Mesenchymal stem cell (in vitro differentiated cells and primary cell): ENCODE results near the gene NFIB.

ENCODE experiments used
- DNase-seq: peaks from one replicate; pipeline ENCODE4 v3.0.0-alpha.2; 2013
- H2AFZ ChIP-seq: one replicate; pipeline ENCODE4 v1.6.1; 2013; ENCODE audit warnings: low read depth, mild to moderate bottlenecking, control low read depth, inconsistent platforms, low read length, moderate library complexity
- H2AK5ac ChIP-seq: 2 replicates; pipeline ENCODE4 v1.6.1; 2013; ENCODE audit warnings: low read length, moderate library complexity, mild to moderate bottlenecking, inconsistent platforms; ENCODE audit not compliant: severe bottlenecking
- H2BK120ac ChIP-seq: one replicate; pipeline ENCODE4 v1.6.1; 2013; ENCODE audit warnings: low read depth, mild to moderate bottlenecking, inconsistent platforms, low read length, moderate library complexity
- H2BK12ac ChIP-seq, 2 experiments: one replicate each; pipeline ENCODE4 v1.6.1; 2013; ENCODE audit warnings: inconsistent platforms in 2 of 2, low read length in 2 of 2, mild to moderate bottlenecking in 2 of 2, moderate library complexity in 2 of 2, control low read depth in 1 of 2
- H2BK15ac ChIP-seq: one replicate; pipeline ENCODE4 v1.6.1; 2013; ENCODE audit warnings: mild to moderate bottlenecking, low read depth, inconsistent platforms; ENCODE audit not compliant: poor library complexity, severe bottlenecking
- H2BK5ac ChIP-seq: 2 replicates; pipeline ENCODE4 v1.6.1; 2013; ENCODE audit warnings: low read depth, mild to moderate bottlenecking, low read length, control low read depth, inconsistent platforms; ENCODE audit not compliant: poor library complexity, severe bottlenecking
- H3K14ac ChIP-seq, 2 experiments: one replicate each; pipeline ENCODE4 v1.6.1; 2013; ENCODE audit warnings: inconsistent platforms in 2 of 2, low read length in 2 of 2, control low read depth in 1 of 2, mild to moderate bottlenecking in 1 of 2, moderate library complexity in 1 of 2
- H3K18ac ChIP-seq, 2 experiments: one replicate each; pipeline ENCODE4 v1.6.1; 2013; ENCODE audit warnings: inconsistent platforms in 2 of 2, low read length in 2 of 2, control low read depth in 1 of 2, low read depth in 1 of 2, mild to moderate bottlenecking in 1 of 2
- H3K23ac ChIP-seq, 2 experiments: one replicate each; pipeline ENCODE4 v1.6.1; 2013; ENCODE audit warnings: inconsistent platforms in 2 of 2, low read length in 2 of 2, mild to moderate bottlenecking in 2 of 2, moderate library complexity in 2 of 2, control low read depth in 1 of 2
- H3K27ac ChIP-seq: 2 replicates; pipeline ENCODE4 v1.5.1; 2013; ENCODE audit warnings: mild to moderate bottlenecking, moderate library complexity, low read length, control low read depth, inconsistent platforms; ENCODE audit not compliant: poor library complexity, severe bottlenecking
- H3K27me3 ChIP-seq, 2 experiments: 2 replicates each; pipeline versions ENCODE4 v1.6.1 to v1.7.0; 2013; ENCODE audit warnings: low read length in 2 of 2, mild to moderate bottlenecking in 2 of 2, moderate library complexity in 2 of 2, control low read depth in 1 of 2, inconsistent platforms in 1 of 2; ENCODE audit not compliant: control insufficient read depth in 1 of 2, insufficient read depth in 1 of 2
- H3K36me3 ChIP-seq, 2 experiments: 2 replicates each; pipeline versions ENCODE4 v1.6.1 to v1.7.0; 2013; ENCODE audit warnings: low read length in 2 of 2, control low read depth in 1 of 2, inconsistent platforms in 1 of 2, low read depth in 1 of 2, mild to moderate bottlenecking in 1 of 2; ENCODE audit not compliant: insufficient read depth in 2 of 2, control insufficient read depth in 1 of 2
- H3K4ac ChIP-seq, 2 experiments: one replicate each; pipeline ENCODE4 v1.6.1; 2013; ENCODE audit warnings: inconsistent platforms in 2 of 2, low read length in 2 of 2, mild to moderate bottlenecking in 2 of 2, moderate library complexity in 2 of 2, control low read depth in 1 of 2, low read depth in 1 of 2
- H3K4me1 ChIP-seq: 2 replicates; pipeline ENCODE4 v1.6.1; 2013; ENCODE audit warnings: low read depth, low read length, control low read depth; ENCODE audit not compliant: control insufficient read depth, insufficient read depth
- H3K4me2 ChIP-seq: 2 replicates; pipeline ENCODE4 v1.6.1; 2013; ENCODE audit warnings: low read length, mild to moderate bottlenecking, inconsistent platforms; ENCODE audit not compliant: poor library complexity, severe bottlenecking
- H3K4me3 ChIP-seq, 2 experiments: 2 replicates each; pipeline versions ENCODE4 v1.5.1 to v1.7.0; 2013; ENCODE audit warnings: low read length in 2 of 2, mild to moderate bottlenecking in 2 of 2, control low read depth in 1 of 2, low read depth in 1 of 2; ENCODE audit not compliant: insufficient read depth in 1 of 2
- H3K79me1 ChIP-seq: replicated peaks from 2 replicates; pipeline ENCODE4 v1.6.1; 2013; ENCODE audit warnings: mild to moderate bottlenecking, control low read depth, low read length, inconsistent platforms; ENCODE audit not compliant: poor library complexity, severe bottlenecking
- H3K9ac ChIP-seq: 2 replicates; pipeline ENCODE4 v1.7.0; 2013; ENCODE audit warnings: mild to moderate bottlenecking, low read length, moderate library complexity
- H3K9me3 ChIP-seq: 2 replicates; pipeline ENCODE4 v1.7.0; 2013; ENCODE audit warnings: mild to moderate bottlenecking, low read length; ENCODE audit not compliant: control insufficient read depth
- H4K8ac ChIP-seq: one replicate; pipeline ENCODE4 v1.6.1; 2013; ENCODE audit warnings: inconsistent platforms, mild to moderate bottlenecking, low read length, moderate library complexity
- H4K91ac ChIP-seq: one replicate; pipeline ENCODE4 v1.6.1; 2013; ENCODE audit warnings: mild to moderate bottlenecking, low read length, inconsistent platforms
- WGBS: methylation state at CpG from one replicate; pipeline ENCODE4 v1.1.7; 2013; ENCODE audit warnings: mixed read lengths; 5-methylcytosine and 5-hydroxymethylcytosine counted together

Gene NFIB

GRCh38 chr9:14215614-14216013 lies 98.3 kb downstream of the NFIB start:
- no peak overlapping the region for H4K91ac ChIP-seq
- peaks cover 31% of the 10 kb centered on the region for H3K79me1 ChIP-seq
- no peak overlapping the region for H3K14ac ChIP-seq
- H3K27me3 ChIP-seq, result no peaks in the 10 kb centered on the region
- H2BK12ac ChIP-seq, result no peak overlapping the region
- no peaks in the 10 kb centered on the region for H3K9me3 ChIP-seq
- no peak overlapping the region for H3K4me3 ChIP-seq
- WGBS, result no CpG with 5 or more reads among the region's 1 CpG
- peaks cover 2% of the 10 kb centered on the region for H3K4me1 ChIP-seq
- H3K4ac ChIP-seq, result no peak overlapping the region
- no peak overlapping the region for H3K27ac ChIP-seq
- DNase-seq, result peak; percentile 9
- H2AFZ ChIP-seq, result no peak overlapping the region
- H2AK5ac ChIP-seq, result no peak overlapping the region
- H3K23ac ChIP-seq, result no peak overlapping the region
- H4K8ac ChIP-seq, result no peak overlapping the region
- H3K9ac ChIP-seq, result no peak overlapping the region
- no peak overlapping the region for H3K4me2 ChIP-seq
- H3K36me3 ChIP-seq, result no peaks in the 10 kb centered on the region
- no peak overlapping the region for H2BK5ac ChIP-seq
- H3K18ac ChIP-seq, result no peak overlapping the region
- no peak overlapping the region for H2BK15ac ChIP-seq
- H2BK120ac ChIP-seq, result no peak overlapping the region

- no peak overlapping the region for H3K4ac ChIP-seq
- no peak overlapping the region for H3K9ac ChIP-seq
- no peak overlapping the region for H2AK5ac ChIP-seq
- H2BK120ac ChIP-seq, result no peak overlapping the region
- H4K8ac ChIP-seq, result no peak overlapping the region
- no peak overlapping the region for H3K4me2 ChIP-seq
- H2BK15ac ChIP-seq, result no peak overlapping the region
- H2AFZ ChIP-seq, result no peak overlapping the region
- no peak for DNase-seq
- H3K4me1 ChIP-seq, result peaks cover 1% of the 10 kb centered on the region
- H2BK12ac ChIP-seq, result no peak overlapping the region
- no peak overlapping the region for H2BK5ac ChIP-seq
- WGBS, result no CpG with 5 or more reads among the region's 2 CpGs
- H3K9me3 ChIP-seq, result no peaks in the 10 kb centered on the region
- no peak overlapping the region for H4K91ac ChIP-seq
- H3K14ac ChIP-seq, result no peak overlapping the region
- no peak overlapping the region for H3K4me3 ChIP-seq
- no peaks in the 10 kb centered on the region for H3K36me3 ChIP-seq
- H3K27me3 ChIP-seq, result no peaks in the 10 kb centered on the region
- H3K79me1 ChIP-seq, result peaks cover 26% of the 10 kb centered on the region
- H3K23ac ChIP-seq, result no peak overlapping the region
- no peak overlapping the region for H3K27ac ChIP-seq
- H3K18ac ChIP-seq, result no peak overlapping the region
These were observed 99.2 kb downstream of the NFIB start for GRCh38 chr9:14214693-14215092.

- peak overlapping the region; percentile 3 for H4K91ac ChIP-seq
These were observed 99.8 kb downstream of the NFIB start for GRCh38 chr9:14214065-14214684.

GRCh38 chr9:14213504-14213903 lies 100.4 kb downstream of the NFIB start:
- H2BK5ac ChIP-seq, result peak overlapping the region; percentile 23
- 83% methylated on average over 2 of the region's 2 CpGs for WGBS
- no peaks in the 10 kb centered on the region for H3K36me3 ChIP-seq

More at GRCh38 chr9:14214065-14214684, 99.8 kb downstream of the NFIB start:
- Histone ChIP-seq H3K36me3 (no peaks in the 10 kb centered on the region), H2AFZ (no peak overlapping the region), H3K4me2 (no peak overlapping the region), H3K14ac (no peak overlapping the region), H4K8ac (peak overlapping the region; percentile 4), H3K9me3 (no peaks in the 10 kb centered on the region), H3K4ac (no peak overlapping the region), H3K9ac (no peak overlapping the region), H3K18ac (no peak overlapping the region), H2BK15ac (no peak overlapping the region), H3K27ac (no peak overlapping the region), H3K27me3 (no peaks in the 10 kb centered on the region), H3K79me1 (peaks cover 29% of the 10 kb centered on the region), H3K23ac (no peak overlapping the region), H2BK120ac (no peak overlapping the region), H2AK5ac (no peak overlapping the region), H3K4me3 (no peak overlapping the region), H3K4me1 (peaks cover 1% of the 10 kb centered on the region), H2BK5ac (no peak overlapping the region), H2BK12ac (peak overlapping the region in 1 of 2 experiments; percentile 28)
- no peak for DNase-seq
- 98% methylated on average over 3 of the region's 3 CpGs for WGBS

More at GRCh38 chr9:14213504-14213903, 100.4 kb downstream of the NFIB start:
- H2BK12ac ChIP-seq, result no peak overlapping the region
- H3K14ac ChIP-seq, result no peak overlapping the region
- H3K4me2 ChIP-seq, result no peak overlapping the region
- H4K8ac ChIP-seq, result no peak overlapping the region
- no peak overlapping the region for H3K9ac ChIP-seq
- DNase-seq, result no peak
- H3K27me3 ChIP-seq, result no peaks in the 10 kb centered on the region
- peak overlapping the region; percentile 80 for H2AK5ac ChIP-seq
- H3K79me1 ChIP-seq, result peaks cover 28% of the 10 kb centered on the region
- H2BK15ac ChIP-seq, result no peak overlapping the region
- H3K23ac ChIP-seq, result no peak overlapping the region
- no peak overlapping the region for H2AFZ ChIP-seq
- H3K9me3 ChIP-seq, result no peaks in the 10 kb centered on the region
- H3K4me3 ChIP-seq, result no peak overlapping the region
- no peak overlapping the region for H2BK120ac ChIP-seq
- no peak overlapping the region for H3K18ac ChIP-seq
- H3K4ac ChIP-seq, result no peak overlapping the region
- H3K4me1 ChIP-seq, result peaks cover 1% of the 10 kb centered on the region
- H3K27ac ChIP-seq, result no peak overlapping the region
- H4K91ac ChIP-seq, result no peak overlapping the region
